GM19351 (cell line): ENCODE results near the gene TCF23.
A peak's percentile ranks its signal among the peaks of the same experiment; 100 is the strongest.
"Not testable (repeated sequence)": the region's sequence is repeated elsewhere in the genome, so short reads cannot be mapped to it uniquely, and the experiment has no call there.

Source experiments
- ATAC-seq: cut with Tn5 transposase; IDR thresholded peaks from one replicate; pipeline ENCODE4 v1.9.1; 2021; ENCODE audit warnings: mild to moderate bottlenecking, moderate library complexity; ENCODE audit not compliant: unreplicated experiment

Gene TCF23

GRCh38 chr2:27184115-27184514 lies 35.3 kb downstream of the TCF23 start:
- ATAC-seq = no peak

GRCh38 chr2:27185331-27186026 lies 36.7 kb downstream of the TCF23 start:
- no peak for ATAC-seq

GRCh38 chr2:27186613-27187345 lies 38.0 kb downstream of the TCF23 start:
- ATAC-seq = no peak

GRCh38 chr2:27189989-27190388 lies 41.2 kb downstream of the TCF23 start:
- ATAC-seq = no peak

GRCh38 chr2:27191070-27191829 lies 42.4 kb downstream of the TCF23 start:
- peak; percentile 50 for ATAC-seq

- no peak for ATAC-seq
Observed at GRCh38 chr2:27194538-27195354, 45.9 kb downstream of the TCF23 start.

GRCh38 chr2:27195799-27196198 lies 47.0 kb downstream of the TCF23 start:
- not testable (repeated sequence) for ATAC-seq

GRCh38 chr2:27198068-27198467 lies 49.3 kb downstream of the TCF23 start:
- not testable (repeated sequence) for ATAC-seq

- no peak for ATAC-seq
Observed at GRCh38 chr2:27198627-27199026, 49.8 kb downstream of the TCF23 start.

- no peak for ATAC-seq
Observed at GRCh38 chr2:27199241-27199640, 50.4 kb downstream of the TCF23 start.

GRCh38 chr2:27201675-27202074 lies 52.9 kb downstream of the TCF23 start:
- no peak for ATAC-seq

- no peak for ATAC-seq
Observed at GRCh38 chr2:27202854-27203253, 54.0 kb downstream of the TCF23 start.

- ATAC-seq = no peak
Observed at GRCh38 chr2:27203741-27204140, 54.9 kb downstream of the TCF23 start.

- ATAC-seq = no peak
Observed at GRCh38 chr2:27204566-27204965, 55.8 kb downstream of the TCF23 start.

GRCh38 chr2:27205206-27205605 lies 56.4 kb downstream of the TCF23 start:
- no peak for ATAC-seq

- no peak for ATAC-seq
Observed at GRCh38 chr2:27206346-27206745, 57.5 kb downstream of the TCF23 start.
